Neural cell (in vitro differentiated cells): ENCODE measurements around the gene ZNF14. TPM values are rescaled to one million over a fixed set of nuclear protein-coding genes. Genes with fewer than 3 reads are reported as not detected.
A peak's percentile ranks its signal among the peaks of the same experiment; 100 is the strongest.

Experiments used
- H2AFZ ChIP-seq: fragments of 200-600, 300-800 bp; sonication (generic), shearing (Covaris generic); 2 replicates; pipeline ENCODE4 v1.6.0; 2014; ENCODE audit warnings: low read depth, mild to moderate bottlenecking, antibody characterized with exemption, low read length, moderate library complexity
- H3F3A ChIP-seq: fragments of 200-600 bp; shearing (Covaris generic); 2 replicates; pipeline ENCODE4 v1.6.1; 2016; ENCODE audit warnings: mild to moderate bottlenecking, moderate library complexity, mixed read lengths, antibody characterized with exemption, low read length; ENCODE audit not compliant: insufficient read depth, poor library complexity, severe bottlenecking
- H3K27ac ChIP-seq: fragments of 200-600, 300-800 bp; sonication (generic), shearing (Covaris generic); 2 replicates; pipeline ENCODE4 v1.5.1; 2014; ENCODE audit warnings: mild to moderate bottlenecking, low read length, moderate library complexity
- H3K27me3 ChIP-seq: fragments of 300-800, 200-600 bp; sonication (generic), shearing (Covaris generic); 2 replicates; pipeline ENCODE4 v1.6.0; 2014; ENCODE audit warnings: mild to moderate bottlenecking, low read depth, low read length, moderate library complexity; ENCODE audit not compliant: insufficient read depth
- H3K36me3 ChIP-seq: fragments of 300-800, 200-600 bp; sonication (generic), shearing (Covaris generic); 2 replicates; pipeline ENCODE4 v1.5.1; 2014; ENCODE audit warnings: mild to moderate bottlenecking, antibody characterized with exemption, low read length, moderate library complexity; ENCODE audit not compliant: insufficient read depth
- H3K4me2 ChIP-seq: fragments of 300-800, 200-600 bp; sonication (generic), shearing (Covaris generic); 2 replicates; pipeline ENCODE4 v1.6.0; 2014; ENCODE audit warnings: mild to moderate bottlenecking, low read length
- H3K4me3 ChIP-seq: fragments of 300-800, 200-600 bp; sonication (generic), shearing (Covaris generic); 2 replicates; pipeline ENCODE4 v1.5.1; 2014; ENCODE audit warnings: mild to moderate bottlenecking, low read length, moderate library complexity
- H3K79me2 ChIP-seq: fragments of 200-600 bp; shearing (Covaris generic); replicated peaks from 2 replicates; pipeline ENCODE4 v1.6.0; 2014; ENCODE audit warnings: mild to moderate bottlenecking, low read length, moderate library complexity; ENCODE audit not compliant: insufficient read depth
- H3K9ac ChIP-seq: fragments of 300-800, 200-600 bp; sonication (generic), shearing (Covaris generic); 2 replicates; pipeline ENCODE4 v1.6.1; 2016; ENCODE audit warnings: mild to moderate bottlenecking, low read length, mixed read lengths
- H3K9me2 ChIP-seq: fragments of 200-600 bp; shearing (Covaris generic); 2 replicates; pipeline ENCODE4 v1.6.1; 2016; ENCODE audit warnings: mild to moderate bottlenecking, low read length, mixed read lengths; ENCODE audit not compliant: insufficient read depth
- H3K9me3 ChIP-seq: fragments of 200-600, 300-800 bp; sonication (generic), shearing (Covaris generic); 2 replicates; pipeline ENCODE4 v1.6.1; 2016; ENCODE audit warnings: mild to moderate bottlenecking, mixed run types, low read length, moderate library complexity, mixed read lengths
- H4K20me1 ChIP-seq: fragments of 200-600 bp; shearing (Covaris generic); 2 replicates; pipeline ENCODE4 v1.6.1; 2016; ENCODE audit warnings: mild to moderate bottlenecking, mixed run types; ENCODE audit not compliant: insufficient read depth
- EP300 ChIP-seq: fragments of 450-650 bp; conservative IDR thresholded peaks from 2 replicates; pipeline ENCODE4 v1.6.1; 2014; ENCODE audit warnings: antibody characterized with exemption, mild to moderate bottlenecking, moderate library complexity; ENCODE audit not compliant: poor library complexity, severe bottlenecking
- MXI1 ChIP-seq: fragments of 450-650 bp; conservative IDR thresholded peaks from 2 replicates; pipeline ENCODE4 v1.6.1; 2014; ENCODE audit warnings: antibody characterized with exemption, mild to moderate bottlenecking; ENCODE audit not compliant: poor library complexity, severe bottlenecking
- POLR2AphosphoS5 ChIP-seq: IDR thresholded peaks from 2 replicates; pipeline ENCODE4 v1.6.1; 2012
- RAD21 ChIP-seq: fragments of 450-650 bp; conservative IDR thresholded peaks from 2 replicates; pipeline ENCODE4 v1.6.1; 2014; ENCODE audit warnings: antibody characterized with exemption, mild to moderate bottlenecking, moderate library complexity
- REST ChIP-seq: IDR thresholded peaks from 2 replicates; pipeline ENCODE4 v1.6.1; 2012; ENCODE audit warnings: borderline replicate concordance
- TAF1 ChIP-seq: IDR thresholded peaks from 2 replicates; pipeline ENCODE4 v1.6.1; 2012; ENCODE audit warnings: low read depth
- polyA plus RNA-seq: library from polyadenylated mRNA; depleted of rRNA; stranded (reverse); fragments of >200 nt; gene quantifications from 2 replicates; pipeline ENCODE4 v1.2.3, GENCODE V29; 2014
- TF ChIP-seq, protein P1 (sequence below): fragments of 450-650 bp; IDR thresholded peaks from 2 replicates; pipeline ENCODE4 v1.5.1; 2014; ENCODE audit warnings: antibody characterized with exemption, mild to moderate bottlenecking, moderate library complexity; ENCODE audit not compliant: poor library complexity, severe bottlenecking

ZNF14 gene
- polyA plus RNA-seq, 1 donor from 2014 or later: 8.2 TPM

DNA sequence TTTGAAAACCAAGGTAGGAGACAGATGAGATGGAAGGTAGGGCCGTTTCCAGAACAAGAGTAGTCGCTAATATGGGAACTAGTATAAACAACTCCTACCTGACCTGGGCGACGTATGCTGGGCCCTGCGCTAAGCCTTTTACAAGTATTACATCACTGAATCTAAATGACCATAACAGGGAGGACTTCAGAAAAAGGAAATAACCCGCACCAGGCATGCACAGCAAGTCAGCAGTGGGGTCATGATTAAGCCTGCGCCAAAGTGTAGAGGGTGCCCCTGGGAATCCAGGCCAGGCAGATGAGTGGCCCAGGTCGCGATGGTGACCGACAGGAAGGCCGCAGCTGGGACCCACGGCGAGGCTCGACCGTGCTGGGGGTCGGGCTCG is 70.0 kb downstream of the ZNF14 start:
- Histone ChIP-seq H3K27ac (peak overlapping the region; percentile 87), H3K4me3 (peak overlapping the region; percentile 83), H3K9ac (peak overlapping the region; percentile 89), H2AFZ (peak overlapping the region; percentile 4), H4K20me1 (no peaks in the 10 kb centered on the region), H3K36me3 (no peaks in the 10 kb centered on the region), H3K27me3 (no peaks in the 10 kb centered on the region), H3K9me3 (no peaks in the 10 kb centered on the region), H3K79me2 (peaks cover 21% of the 10 kb centered on the region), H3K9me2 (no peaks in the 10 kb centered on the region), H3K4me2 (peak overlapping the region; percentile 49), H3F3A (no peaks in the 10 kb centered on the region)
- TF ChIP-seq EP300: no peak
- no peak for TF ChIP-seq REST
- TF ChIP-seq TAF1: no peak
- TF ChIP-seq POLR2AphosphoS5: no peak
- TF ChIP-seq, protein P1, sequence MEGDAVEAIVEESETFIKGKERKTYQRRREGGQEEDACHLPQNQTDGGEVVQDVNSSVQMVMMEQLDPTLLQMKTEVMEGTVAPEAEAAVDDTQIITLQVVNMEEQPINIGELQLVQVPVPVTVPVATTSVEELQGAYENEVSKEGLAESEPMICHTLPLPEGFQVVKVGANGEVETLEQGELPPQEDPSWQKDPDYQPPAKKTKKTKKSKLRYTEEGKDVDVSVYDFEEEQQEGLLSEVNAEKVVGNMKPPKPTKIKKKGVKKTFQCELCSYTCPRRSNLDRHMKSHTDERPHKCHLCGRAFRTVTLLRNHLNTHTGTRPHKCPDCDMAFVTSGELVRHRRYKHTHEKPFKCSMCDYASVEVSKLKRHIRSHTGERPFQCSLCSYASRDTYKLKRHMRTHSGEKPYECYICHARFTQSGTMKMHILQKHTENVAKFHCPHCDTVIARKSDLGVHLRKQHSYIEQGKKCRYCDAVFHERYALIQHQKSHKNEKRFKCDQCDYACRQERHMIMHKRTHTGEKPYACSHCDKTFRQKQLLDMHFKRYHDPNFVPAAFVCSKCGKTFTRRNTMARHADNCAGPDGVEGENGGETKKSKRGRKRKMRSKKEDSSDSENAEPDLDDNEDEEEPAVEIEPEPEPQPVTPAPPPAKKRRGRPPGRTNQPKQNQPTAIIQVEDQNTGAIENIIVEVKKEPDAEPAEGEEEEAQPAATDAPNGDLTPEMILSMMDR: no peak
- no peak for TF ChIP-seq MXI1

GRCh38 chr19:19662344-19662743 is 70.6 kb downstream of the ZNF14 start:
- Histone ChIP-seq H3K27ac (no peak overlapping the region), H4K20me1 (no peaks in the 10 kb centered on the region), H3K36me3 (no peaks in the 10 kb centered on the region), H3F3A (no peaks in the 10 kb centered on the region), H3K4me2 (peak overlapping the region; percentile 49), H3K9ac (peak overlapping the region; percentile 89), H3K9me3 (no peaks in the 10 kb centered on the region), H3K79me2 (peaks cover 21% of the 10 kb centered on the region), H3K27me3 (no peaks in the 10 kb centered on the region), H3K4me3 (peak overlapping the region; percentile 83), H2AFZ (no peak overlapping the region), H3K9me2 (no peaks in the 10 kb centered on the region)
- TF ChIP-seq RAD21 (no peak), MXI1 (no peak), REST (no peak)
